Heart left ventricle (tissue), 16 donors: Measurements from ENCODE around the gene ARMC5. TPM values are rescaled to one million over a fixed set of nuclear protein-coding genes. Genes with fewer than 3 reads are reported as not detected.
"Not testable (repeated sequence)": the region's sequence is repeated elsewhere in the genome, so short reads cannot be mapped to it uniquely, and the experiment has no call there.

Experiments used
- ATAC-seq, 4 donors: fragments of 200-7000 bp; cut with Tn5 transposase; one replicate each; pipeline ENCODE4 v1.9.1; 2020 to 2022; ENCODE audit warnings: moderate library complexity in 4 of 4, mild to moderate bottlenecking in 3 of 4, moderate number of reproducible peaks in 1 of 4
- DNase-seq, 5 donors: peaks; one replicate each; pipeline ENCODE4 v3.0.0-alpha.2; 2020
- H3K27ac ChIP-seq, 12 donors: fragments of 200-600 bp; sonication (generic) in 4 of 12; one replicate each; pipeline versions ENCODE4 v1.5.0 to v1.8.0; 2016 to 2022; ENCODE audit warnings: mild to moderate bottlenecking in 2 of 12
- H3K27me3 ChIP-seq, 9 donors: fragments of 200-600 bp; sonication (generic) in 2 of 9; one replicate each; pipeline versions ENCODE4 v1.5.1 to v1.8.0; 2016 to 2022; ENCODE audit warnings: mild to moderate bottlenecking in 3 of 9
- H3K36me3 ChIP-seq, 9 donors: fragments of 200-600 bp; sonication (generic) in 2 of 9; one replicate each; pipeline versions ENCODE4 v1.5.0 to v1.8.0; 2018 to 2022; ENCODE audit warnings: mild to moderate bottlenecking in 2 of 9
- H3K4me1 ChIP-seq, 12 donors: fragments of 200-600 bp; sonication (generic) in 4 of 12; one replicate each; pipeline versions ENCODE4 v1.5.0 to v1.8.0; 2016 to 2022; ENCODE audit warnings: mild to moderate bottlenecking in 3 of 12
- H3K4me3 ChIP-seq, 12 donors: fragments of 200-600 bp; sonication (generic) in 4 of 12; one replicate each; pipeline versions ENCODE4 v1.5.0 to v1.8.0; 2017 to 2022; ENCODE audit warnings: mild to moderate bottlenecking in 9 of 12, moderate library complexity in 4 of 12
- H3K9me3 ChIP-seq, 12 donors: fragments of 200-600 bp; sonication (generic) in 4 of 12; one replicate each; pipeline versions ENCODE4 v1.5.0 to v1.8.0; 2016 to 2022; ENCODE audit warnings: mild to moderate bottlenecking in 1 of 12
- POLR2A ChIP-seq, 2 donors: fragments of 450-650 bp; IDR thresholded peaks; one replicate each; pipeline ENCODE4 v1.6.1; 2017; ENCODE audit warnings: antibody characterized with exemption in 2 of 2, mild to moderate bottlenecking in 2 of 2, moderate library complexity in 2 of 2
- WGBS, 4 donors: extraction: QIAGEN DNeasy Blood & Tissue Kit in 2 of 4; methylation state at CpG; one replicate each; pipeline versions ENCODE4 v1.1.5 to v1.1.7; 2013 to 2018; 5-methylcytosine and 5-hydroxymethylcytosine counted together
- intact Hi-C, 10 donors: fragments of 100-400 bp; cut with DNase I; formaldehyde crosslinking; loops; one replicate each; pipeline versions ENCODE4 v1.11.1 to v1.14.2; 2022
- polyA plus RNA-seq, 2 donors: library from polyadenylated mRNA; stranded (reverse); fragments of 200-250 nt; gene quantifications; one replicate each; pipeline ENCODE4 v1.2.3, GENCODE V29; 2013
- total RNA-seq, 9 donors: library from RNA; depleted of rRNA in 2 of 9; stranded (reverse); fragments of >200 nt in 2 of 9; fragmentation: NEBNext Ultra II Directional in 3 of 9; extraction: Animal tissue kit (Norgen Biotek cat#: 25700) in 3 of 9; gene quantifications; one replicate each; pipeline versions ENCODE4 v1.1.0 to v1.2.4, GENCODE V29; 2016 to 2023
- TF ChIP-seq, protein P1 (sequence below), 12 donors: fragments of 200-600 bp; sonication (generic) in 4 of 12; IDR thresholded peaks; one replicate each; pipeline versions ENCODE4 v1.5.0 to v1.8.0; 2018 to 2022; ENCODE audit warnings: antibody characterized with exemption in 12 of 12, mild to moderate bottlenecking in 5 of 12
- donor health status: ischemic (EF 13 %, LVEDD 7.1; RV severe dilation, severe dysfunction).
- donor health status: healthy with polysubstance abuse.
- donor health status: DM: no; HTN: yes; CAD: no.
- donor health status: DM: no; HTN: no; CAD: no.
- donor health status: ischemic (EF 25% LVEDD 6.9; RV normal size, moderate dysfunction).
- donor health status: ischemic (EF 25% LVEDD 5.7; RV mildly dilated, moderate dysfunction).
- donor health status: healthy.
- donor health status: DM: yes; HTN: yes; CAD: no.
- donor health status: ischemic (EF 35%, LVEDD 5.7; RV mildly dilated, moderate dysfunction).
- donor health status: nonischemic (EF 11% LVEDD 7.7; RV severe dilation, severe dysfunction).
- donor health status: DM: yes; HTN: yes; CAD: no.
- donor health status: PGD.
- donor health status: ischemic (EF 29% LVEDD 5.4; RV normal size, mild dysfunction).
- donor health status: nonischemic (EF 23%, LVEDD 6.1; RV moderate dilation, normal function).

ARMC5 gene
- total and polyA plus RNA-seq, 11 donors: 4.1 to 9.2 (median 6.6) TPM

DNA sequence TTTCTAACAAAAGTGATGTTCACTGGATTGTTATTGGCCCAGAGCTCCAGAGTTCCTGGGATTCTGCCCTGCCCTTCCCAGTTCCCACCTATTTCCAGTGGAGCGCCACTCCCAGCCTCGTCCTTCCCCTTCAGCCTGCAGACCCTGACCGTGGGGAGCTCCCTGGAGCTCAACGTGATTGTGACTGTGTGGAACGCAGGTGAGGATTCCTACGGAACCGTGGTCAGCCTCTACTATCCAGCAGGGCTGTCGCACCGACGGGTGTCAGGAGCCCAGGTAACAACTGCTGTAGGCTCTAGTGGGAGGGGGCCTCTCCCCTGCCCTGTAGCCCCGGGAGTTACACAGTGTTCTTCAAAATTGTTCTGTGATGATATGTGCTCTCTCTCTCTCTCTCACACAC, 42.9 kb upstream of the ARMC5 start:
- ATAC-seq (no peak), DNase-seq (no peak)
- H3K36me3 ChIP-seq: no peaks in the 10 kb centered on the region
- H3K9me3 ChIP-seq: peaks cover 0 to 3% (median 0%) of the 10 kb centered on the region in 12 donors
- intact Hi-C loops: no loop called here
- TF ChIP-seq, protein P1, sequence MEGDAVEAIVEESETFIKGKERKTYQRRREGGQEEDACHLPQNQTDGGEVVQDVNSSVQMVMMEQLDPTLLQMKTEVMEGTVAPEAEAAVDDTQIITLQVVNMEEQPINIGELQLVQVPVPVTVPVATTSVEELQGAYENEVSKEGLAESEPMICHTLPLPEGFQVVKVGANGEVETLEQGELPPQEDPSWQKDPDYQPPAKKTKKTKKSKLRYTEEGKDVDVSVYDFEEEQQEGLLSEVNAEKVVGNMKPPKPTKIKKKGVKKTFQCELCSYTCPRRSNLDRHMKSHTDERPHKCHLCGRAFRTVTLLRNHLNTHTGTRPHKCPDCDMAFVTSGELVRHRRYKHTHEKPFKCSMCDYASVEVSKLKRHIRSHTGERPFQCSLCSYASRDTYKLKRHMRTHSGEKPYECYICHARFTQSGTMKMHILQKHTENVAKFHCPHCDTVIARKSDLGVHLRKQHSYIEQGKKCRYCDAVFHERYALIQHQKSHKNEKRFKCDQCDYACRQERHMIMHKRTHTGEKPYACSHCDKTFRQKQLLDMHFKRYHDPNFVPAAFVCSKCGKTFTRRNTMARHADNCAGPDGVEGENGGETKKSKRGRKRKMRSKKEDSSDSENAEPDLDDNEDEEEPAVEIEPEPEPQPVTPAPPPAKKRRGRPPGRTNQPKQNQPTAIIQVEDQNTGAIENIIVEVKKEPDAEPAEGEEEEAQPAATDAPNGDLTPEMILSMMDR (IDR thresholded peaks at IDR 0.05): no peak
- TF ChIP-seq POLR2A (IDR thresholded peaks at IDR 0.05): no peak
- no peak overlapping the region for H3K27ac ChIP-seq
- H3K27me3 ChIP-seq: peaks cover 0 to 2% (median 0%) of the 10 kb centered on the region in 9 donors
- no peak overlapping the region for H3K4me3 ChIP-seq
- no peaks in the 10 kb centered on the region for H3K4me1 ChIP-seq
- 82 to 85% (median 85%) methylated on average over 11 of the region's 11 CpGs for WGBS, 4 donors

GRCh38 chr16:31417036-31417435, 42.3 kb upstream of the ARMC5 start:
- H3K27me3 ChIP-seq, H3K27ac ChIP-seq, H3K4me1 ChIP-seq, DNase-seq, H3K9me3 ChIP-seq, H3K36me3 ChIP-seq, H3K4me3 ChIP-seq, ATAC-seq, intact Hi-C loops: not testable (repeated sequence)
- 78 to 89% (median 85%) methylated on average over 2 of the region's 2 CpGs for WGBS, 4 donors

- H3K27ac ChIP-seq: no peak overlapping the region
- no peak overlapping the region for H3K4me3 ChIP-seq
- peaks cover 0 to 3% (median 0%) of the 10 kb centered on the region in 12 donors for H3K9me3 ChIP-seq
- H3K4me1 ChIP-seq: peaks cover 0 to 7% (median 0%) of the 10 kb centered on the region in 12 donors
- ATAC-seq: no peak
- no peaks in the 10 kb centered on the region for H3K36me3 ChIP-seq
- WGBS, 4 donors: 86 to 92% (median 91%) methylated on average over 5 of the region's 5 CpGs
- DNase-seq: no peak
- peaks cover 0 to 2% (median 0%) of the 10 kb centered on the region in 9 donors for H3K27me3 ChIP-seq
- no peak for TF ChIP-seq POLR2A (IDR thresholded peaks at IDR 0.05)
- TF ChIP-seq, protein P1 (IDR thresholded peaks at IDR 0.05): no peak
- intact Hi-C loops: no loop called here
These were observed 41.4 kb upstream of the ARMC5 start for GRCh38 chr16:31417916-31418315.

DNA sequence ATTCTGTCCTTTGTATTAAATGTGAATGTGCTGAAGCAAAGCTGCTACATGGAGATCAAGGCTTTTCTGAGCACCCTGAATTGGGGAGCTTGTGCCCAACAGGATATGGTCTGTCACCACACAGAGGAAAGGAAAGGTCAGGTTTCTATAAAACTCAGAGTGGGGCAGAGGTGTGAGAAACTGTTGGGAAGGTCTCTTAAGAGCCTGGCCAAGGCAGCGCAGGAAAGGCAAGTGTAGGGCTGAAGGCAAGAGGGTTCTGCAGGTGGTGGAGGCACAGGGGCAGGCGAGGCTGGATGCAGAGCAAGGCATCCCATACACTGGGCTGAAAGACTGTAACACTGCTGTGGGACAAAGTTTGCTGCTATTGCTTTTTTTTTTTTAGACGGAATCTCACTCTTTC, 39.3 kb upstream of the ARMC5 start:
- intact Hi-C loops: loop anchor here in 1 of 10 donors (10.0 kb wide), 1 partner anchor 225 kb away; no protein-coding TSS in a partner anchor
- Histone ChIP-seq H3K4me3 (no peak overlapping the region), H3K36me3 (peaks cover 0 to 2% (median 0%) of the 10 kb centered on the region in 9 donors), H3K9me3 (peaks cover 0 to 3% (median 0%) of the 10 kb centered on the region in 12 donors), H3K27ac (no peak overlapping the region), H3K4me1 (peaks cover 0 to 9% (median 0%) of the 10 kb centered on the region in 12 donors), H3K27me3 (peaks cover 0 to 2% (median 0%) of the 10 kb centered on the region in 9 donors)
- 63 to 82% (median 73%) methylated on average over 3 of the region's 3 CpGs for WGBS, 4 donors
- DNase-seq (no peak), ATAC-seq (no peak)
- no peak for TF ChIP-seq POLR2A (IDR thresholded peaks at IDR 0.05)
- TF ChIP-seq, protein P1 (IDR thresholded peaks at IDR 0.05): no peak

- TF ChIP-seq POLR2A (IDR thresholded peaks at IDR 0.05): no peak
- TF ChIP-seq, protein P1 (IDR thresholded peaks at IDR 0.05): no peak
- Histone ChIP-seq H3K9me3 (peaks cover 0 to 3% (median 0%) of the 10 kb centered on the region in 12 donors), H3K4me3 (no peak overlapping the region), H3K36me3 (peaks cover 0 to 9% (median 0%) of the 10 kb centered on the region in 9 donors), H3K27ac (no peak overlapping the region), H3K4me1 (peaks cover 0 to 16% (median 0%) of the 10 kb centered on the region in 12 donors), H3K27me3 (peaks cover 0 to 2% (median 0%) of the 10 kb centered on the region in 9 donors)
- ATAC-seq: no peak
- WGBS, 4 donors: 68 to 74% (median 71%) methylated on average over 6 of the region's 6 CpGs
- peak in 1 of 5 donors; percentile 44 for DNase-seq
- intact Hi-C loops: loop anchor here in 1 of 10 donors (10.0 kb wide), 1 partner anchor 227 kb away; no protein-coding TSS in a partner anchor
These were observed 37.7 kb upstream of the ARMC5 start for GRCh38 chr16:31421587-31421986.
